Heart left ventricle (tissue), 13 donors: Measurements from ENCODE around the gene PFN1.

ENCODE experiments used
- POLR2A ChIP-seq, 2 donors: fragments of 450-650 bp; IDR thresholded peaks; one replicate each; pipeline ENCODE4 v1.6.1; 2017; ENCODE audit warnings: antibody characterized with exemption in 2 of 2, mild to moderate bottlenecking in 2 of 2, moderate library complexity in 2 of 2
- TF ChIP-seq, protein P1 (sequence below), 12 donors: fragments of 200-600 bp; sonication (generic) in 4 of 12; IDR thresholded peaks; one replicate each; pipeline versions ENCODE4 v1.5.0 to v1.8.0; 2018 to 2022; ENCODE audit warnings: antibody characterized with exemption in 12 of 12, mild to moderate bottlenecking in 5 of 12
- donor health status: ischemic (EF 13 %, LVEDD 7.1; RV severe dilation, severe dysfunction).
- donor health status: DM: no; HTN: yes; CAD: no.
- donor health status: DM: no; HTN: no; CAD: no.
- donor health status: ischemic (EF 25% LVEDD 6.9; RV normal size, moderate dysfunction).
- donor health status: ischemic (EF 25% LVEDD 5.7; RV mildly dilated, moderate dysfunction).
- donor health status: ischemic (EF 35%, LVEDD 5.7; RV mildly dilated, moderate dysfunction).
- donor health status: nonischemic (EF 11% LVEDD 7.7; RV severe dilation, severe dysfunction).
- donor health status: DM: yes; HTN: yes; CAD: no.
- donor health status: PGD.
- donor health status: ischemic (EF 29% LVEDD 5.4; RV normal size, mild dysfunction).
- donor health status: nonischemic (EF 23%, LVEDD 6.1; RV moderate dilation, normal function).

DNA sequence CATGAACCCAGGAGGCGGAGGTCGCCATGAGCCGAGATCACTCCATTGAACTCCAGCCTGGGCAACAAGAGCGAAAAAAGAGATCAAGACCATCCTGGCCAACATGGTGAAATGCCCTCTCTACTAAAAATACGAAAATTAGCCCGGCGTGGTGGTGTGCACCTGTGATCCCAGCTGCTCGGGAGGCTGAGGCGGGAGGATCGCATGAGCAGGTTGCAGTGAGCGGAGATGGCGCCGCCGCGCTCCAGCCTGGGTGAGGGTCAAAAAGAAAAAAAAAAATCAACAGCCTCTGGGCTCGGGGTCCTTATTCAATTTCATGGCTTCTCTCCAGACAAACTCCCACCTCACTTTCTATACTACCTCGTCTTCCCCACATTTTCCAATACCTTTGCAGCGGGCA lies 19.4 kb downstream of the PFN1 start:
- TF ChIP-seq, protein P1, sequence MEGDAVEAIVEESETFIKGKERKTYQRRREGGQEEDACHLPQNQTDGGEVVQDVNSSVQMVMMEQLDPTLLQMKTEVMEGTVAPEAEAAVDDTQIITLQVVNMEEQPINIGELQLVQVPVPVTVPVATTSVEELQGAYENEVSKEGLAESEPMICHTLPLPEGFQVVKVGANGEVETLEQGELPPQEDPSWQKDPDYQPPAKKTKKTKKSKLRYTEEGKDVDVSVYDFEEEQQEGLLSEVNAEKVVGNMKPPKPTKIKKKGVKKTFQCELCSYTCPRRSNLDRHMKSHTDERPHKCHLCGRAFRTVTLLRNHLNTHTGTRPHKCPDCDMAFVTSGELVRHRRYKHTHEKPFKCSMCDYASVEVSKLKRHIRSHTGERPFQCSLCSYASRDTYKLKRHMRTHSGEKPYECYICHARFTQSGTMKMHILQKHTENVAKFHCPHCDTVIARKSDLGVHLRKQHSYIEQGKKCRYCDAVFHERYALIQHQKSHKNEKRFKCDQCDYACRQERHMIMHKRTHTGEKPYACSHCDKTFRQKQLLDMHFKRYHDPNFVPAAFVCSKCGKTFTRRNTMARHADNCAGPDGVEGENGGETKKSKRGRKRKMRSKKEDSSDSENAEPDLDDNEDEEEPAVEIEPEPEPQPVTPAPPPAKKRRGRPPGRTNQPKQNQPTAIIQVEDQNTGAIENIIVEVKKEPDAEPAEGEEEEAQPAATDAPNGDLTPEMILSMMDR (IDR thresholded peaks at IDR 0.05): no peak
- no peak for TF ChIP-seq POLR2A (IDR thresholded peaks at IDR 0.05)
